ENCODE data around the gene HIC1.

The HIC1 gene

GRCh38 chr17:2040942-2041560 lies 13.9 kb upstream of the HIC1 start:
- peak overlapping the region; percentile 57 for H3K4me3 ChIP-seq (ENCODE audit: low read depth, low read length)
- no peak for TF ChIP-seq CTCF (IDR thresholded peaks at IDR 0.05; ENCODE audit: low read depth, low read length, missing control alignments)
- in situ Hi-C loops (cut with HindIII; ENCODE audit: low sequenced_read_pairs) = no loop called here
- no peak for DNase-seq (ENCODE audit: low read depth)

GRCh38 chr17:2041561-2042389 lies 13.1 kb upstream of the HIC1 start, which contains the start of gene OVCA2:
Gene OVCA2, plus strand, starts transcription at chr17:2042022. Its CDS starts 26 bp downstream, at chr17:2042048.
- peak; percentile 86 for DNase-seq (ENCODE audit: low read depth)
- TF ChIP-seq CTCF (IDR thresholded peaks at IDR 0.05; ENCODE audit: low read depth, low read length, missing control alignments) = peak; percentile 48
- H3K4me3 ChIP-seq (ENCODE audit: low read depth, low read length) = peak within 1 kb of the TSS; percentile 57
- in situ Hi-C loops (cut with HindIII; ENCODE audit: low sequenced_read_pairs) = no loop called here

GRCh38 chr17:2042390-2042847 lies 12.5 kb upstream of the HIC1 start:
- peak; percentile 70 for TF ChIP-seq CTCF (IDR thresholded peaks at IDR 0.05; ENCODE audit: low read depth, low read length, missing control alignments)
- H3K4me3 ChIP-seq (ENCODE audit: low read depth, low read length) = peak overlapping the region; percentile 57
- no peak for DNase-seq (ENCODE audit: low read depth)
- in situ Hi-C loops (cut with HindIII; ENCODE audit: low sequenced_read_pairs) = no loop called here

GRCh38 chr17:2042933-2043332 lies 12.0 kb upstream of the HIC1 start:
- peak overlapping the region; percentile 57 for H3K4me3 ChIP-seq (ENCODE audit: low read depth, low read length)
- DNase-seq (ENCODE audit: low read depth) = no peak
- in situ Hi-C loops (cut with HindIII; ENCODE audit: low sequenced_read_pairs) = no loop called here
- TF ChIP-seq CTCF (IDR thresholded peaks at IDR 0.05; ENCODE audit: low read depth, low read length, missing control alignments) = no peak

GRCh38 chr17:2043785-2044184 lies 11.1 kb upstream of the HIC1 start:
- no peak for TF ChIP-seq CTCF (IDR thresholded peaks at IDR 0.05; ENCODE audit: low read depth, low read length, missing control alignments)
- H3K4me3 ChIP-seq (ENCODE audit: low read depth, low read length) = no peak overlapping the region
- no peak for DNase-seq (ENCODE audit: low read depth)
- in situ Hi-C loops (cut with HindIII; ENCODE audit: low sequenced_read_pairs) = no loop called here

GRCh38 chr17:2044263-2044894 lies 10.5 kb upstream of the HIC1 start:
- TF ChIP-seq CTCF (IDR thresholded peaks at IDR 0.05; ENCODE audit: low read depth, low read length, missing control alignments) = no peak

More at GRCh38 chr17:2044263-2044894, 10.5 kb upstream of the HIC1 start:
- DNase-seq (ENCODE audit: low read depth) = no peak
- no peak overlapping the region for H3K4me3 ChIP-seq (ENCODE audit: low read depth, low read length)
- in situ Hi-C loops (cut with HindIII; ENCODE audit: low sequenced_read_pairs) = no loop called here
